ENCODE data around the gene PCDHA7. TPM values are rescaled to one million over a fixed set of nuclear protein-coding genes. Genes with fewer than 3 reads are reported as not detected.
"Not testable (repeated sequence)": the region's sequence is repeated elsewhere in the genome, so short reads cannot be mapped to it uniquely, and the experiment has no call there.

PCDHA7 gene
- total RNA-seq, 1 experiment from 2014 or later = not detected

DNA sequence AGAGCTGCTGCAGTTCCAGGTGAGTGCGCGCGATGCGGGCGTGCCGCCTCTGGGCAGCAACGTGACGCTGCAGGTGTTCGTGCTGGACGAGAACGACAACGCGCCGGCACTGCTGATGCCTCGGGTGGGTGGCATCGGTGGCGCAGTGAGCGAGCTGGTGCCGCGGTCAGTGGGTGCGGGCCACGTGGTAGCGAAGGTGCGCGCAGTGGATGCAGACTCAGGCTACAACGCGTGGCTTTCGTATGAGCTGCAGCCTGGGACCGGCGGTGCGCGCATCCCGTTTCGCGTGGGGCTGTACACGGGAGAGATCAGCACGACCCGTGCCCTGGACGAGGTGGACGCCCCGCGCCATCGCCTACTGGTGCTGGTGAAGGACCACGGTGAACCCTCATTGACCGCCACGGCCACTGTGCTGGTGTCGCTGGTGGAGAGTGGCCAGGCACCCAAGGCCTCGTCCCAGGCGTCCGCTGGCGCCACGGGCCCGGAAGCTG, 31.2 kb upstream of the PCDHA7 start:
- H3K27ac Mint-ChIP-seq (ENCODE audit: unreplicated experiment) = no peak overlapping the region
- H3K36me3 ChIP-seq (ENCODE audit: control insufficient read depth, insufficient read depth, low read length) = no peaks in the 10 kb centered on the region

DNA sequence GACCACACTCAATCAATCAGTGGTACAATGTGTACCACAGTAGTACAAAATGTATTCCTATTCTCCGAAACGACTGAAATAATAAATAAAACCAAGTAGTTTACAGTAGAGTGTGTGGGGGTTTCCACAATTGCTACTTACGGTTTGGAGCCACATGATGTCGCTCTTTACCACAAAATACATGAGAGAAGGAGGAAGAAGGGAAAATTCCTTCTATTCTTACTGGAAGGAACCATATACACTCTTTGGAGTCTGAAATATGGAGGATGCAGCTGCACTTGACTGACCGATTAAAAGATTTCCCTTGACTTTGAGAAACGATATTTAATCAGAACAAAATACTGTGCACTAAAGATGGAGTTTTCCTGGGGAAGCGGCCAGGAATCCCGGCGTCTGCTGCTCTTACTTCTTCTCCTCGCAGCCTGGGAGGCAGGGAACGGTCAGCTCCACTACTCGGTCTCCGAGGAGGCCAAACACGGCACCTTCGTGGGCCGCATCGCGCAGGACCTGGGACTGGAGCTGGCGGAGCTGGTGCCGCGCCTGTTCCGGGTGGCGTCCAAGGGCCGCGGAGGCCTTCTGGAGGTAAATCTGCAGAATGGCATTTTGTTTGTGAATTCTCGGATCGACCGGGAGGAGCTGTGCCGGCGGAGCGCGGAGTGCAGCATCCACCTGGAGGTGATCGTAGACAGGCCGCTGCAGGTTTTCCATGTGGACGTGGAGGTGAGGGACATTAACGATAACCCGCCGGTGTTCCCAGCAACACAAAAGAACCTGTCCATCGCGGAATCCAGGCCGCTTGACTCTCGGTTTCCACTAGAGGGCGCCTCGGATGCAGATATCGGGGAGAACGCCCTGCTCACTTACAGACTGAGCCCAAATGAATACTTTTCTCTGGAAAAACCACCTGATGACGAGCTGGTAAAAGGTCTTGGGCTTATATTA, 27.0 kb upstream of the PCDHA7 start, which contains the start of gene PCDHA4:
TSS of gene PCDHA4 (plus strand) at position 235 of the 942 bp plus-strand sequence.
- H3K4me3 ChIP-seq (ENCODE audit: low read depth, low read length) = no peak within 1 kb of the TSS

More for the DNA sequence above, 31.2 kb upstream of the PCDHA7 start:
- BruUV-seq (replicated peaks) = no TSS peak
- DNase-seq = no peak
- Histone ChIP-seq H3K27me3 (replicated peaks; ENCODE audit: control insufficient read depth, insufficient read depth, low read length) (no peaks in the 10 kb centered on the region), H3K4me1 (no peaks in the 10 kb centered on the region), H3K4me3 (ENCODE audit: low read depth, low read length) (no peak overlapping the region), H3K9me3 (no peaks in the 10 kb centered on the region; the same call in 1 of the 2 replicates)
- intact Hi-C loops (cut with micrococcal nuclease; ENCODE audit: unreplicated experiment) = no loop called here
- TF ChIP-seq, protein P1, sequence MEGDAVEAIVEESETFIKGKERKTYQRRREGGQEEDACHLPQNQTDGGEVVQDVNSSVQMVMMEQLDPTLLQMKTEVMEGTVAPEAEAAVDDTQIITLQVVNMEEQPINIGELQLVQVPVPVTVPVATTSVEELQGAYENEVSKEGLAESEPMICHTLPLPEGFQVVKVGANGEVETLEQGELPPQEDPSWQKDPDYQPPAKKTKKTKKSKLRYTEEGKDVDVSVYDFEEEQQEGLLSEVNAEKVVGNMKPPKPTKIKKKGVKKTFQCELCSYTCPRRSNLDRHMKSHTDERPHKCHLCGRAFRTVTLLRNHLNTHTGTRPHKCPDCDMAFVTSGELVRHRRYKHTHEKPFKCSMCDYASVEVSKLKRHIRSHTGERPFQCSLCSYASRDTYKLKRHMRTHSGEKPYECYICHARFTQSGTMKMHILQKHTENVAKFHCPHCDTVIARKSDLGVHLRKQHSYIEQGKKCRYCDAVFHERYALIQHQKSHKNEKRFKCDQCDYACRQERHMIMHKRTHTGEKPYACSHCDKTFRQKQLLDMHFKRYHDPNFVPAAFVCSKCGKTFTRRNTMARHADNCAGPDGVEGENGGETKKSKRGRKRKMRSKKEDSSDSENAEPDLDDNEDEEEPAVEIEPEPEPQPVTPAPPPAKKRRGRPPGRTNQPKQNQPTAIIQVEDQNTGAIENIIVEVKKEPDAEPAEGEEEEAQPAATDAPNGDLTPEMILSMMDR (IDR thresholded peaks at IDR 0.05; ENCODE audit: insufficient read depth in 1 of 2, low read depth in 1 of 2, low read length in 1 of 2, severe bottlenecking in 1 of 2, unreplicated experiment in 1 of 2) = no peak
- H3K4me1 Mint-ChIP-seq (ENCODE audit: low read depth, unreplicated experiment) = no peaks in the 10 kb centered on the region
- ChIA-PET CTCF (no interaction called here), POLR2A (no interaction called here)
- H3K36me3 Mint-ChIP-seq (ENCODE audit: insufficient read depth, unreplicated experiment) = no peaks in the 10 kb centered on the region
- H3K9me3 Mint-ChIP-seq (ENCODE audit: unreplicated experiment) = peaks cover 17% of the 10 kb centered on the region
- H3K4me3 Mint-ChIP-seq (ENCODE audit: unreplicated experiment) = no peak overlapping the region
- H3K27me3 Mint-ChIP-seq (ENCODE audit: insufficient read depth, unreplicated experiment) = no peaks in the 10 kb centered on the region

DNA sequence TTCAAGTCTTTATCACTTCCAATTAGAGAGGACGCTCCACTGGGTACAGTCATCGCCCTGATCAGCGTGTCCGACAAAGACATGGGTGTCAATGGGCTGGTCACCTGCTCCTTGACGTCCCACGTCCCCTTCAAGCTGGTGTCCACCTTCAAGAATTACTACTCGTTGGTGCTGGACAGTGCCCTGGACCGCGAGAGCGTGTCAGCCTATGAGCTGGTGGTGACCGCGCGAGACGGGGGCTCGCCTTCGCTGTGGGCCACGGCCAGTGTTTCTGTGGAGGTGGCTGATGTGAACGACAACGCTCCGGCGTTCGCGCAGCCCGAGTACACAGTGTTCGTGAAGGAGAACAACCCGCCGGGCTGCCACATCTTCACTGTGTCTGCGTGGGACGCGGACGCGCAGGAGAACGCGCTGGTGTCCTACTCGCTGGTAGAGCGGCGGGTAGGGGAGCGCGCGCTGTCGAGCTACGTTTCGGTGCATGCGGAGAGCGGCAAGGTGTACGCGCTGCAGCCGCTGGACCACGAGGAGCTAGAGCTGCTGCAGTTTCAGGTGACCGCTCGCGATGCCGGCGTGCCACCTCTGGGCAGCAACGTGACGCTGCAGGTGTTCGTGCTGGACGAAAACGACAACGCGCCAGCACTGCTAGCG, 25.7 kb upstream of the PCDHA7 start:
- H3K27me3 Mint-ChIP-seq (ENCODE audit: insufficient read depth, unreplicated experiment); H3K4me1 ChIP-seq; H3K9me3 ChIP-seq; H3K4me3 ChIP-seq (ENCODE audit: low read depth, low read length); H3K27ac Mint-ChIP-seq (ENCODE audit: unreplicated experiment); H3K27me3 ChIP-seq (replicated peaks; ENCODE audit: control insufficient read depth, insufficient read depth, low read length); CTCF ChIA-PET; POLR2A ChIA-PET; H3K36me3 Mint-ChIP-seq (ENCODE audit: insufficient read depth, unreplicated experiment); H3K36me3 ChIP-seq (ENCODE audit: control insufficient read depth, insufficient read depth, low read length); intact Hi-C loops (cut with micrococcal nuclease; ENCODE audit: unreplicated experiment); DNase-seq; BruUV-seq (replicated peaks); H3K4me3 Mint-ChIP-seq (ENCODE audit: unreplicated experiment); H3K4me1 Mint-ChIP-seq (ENCODE audit: low read depth, unreplicated experiment): not testable (repeated sequence)
- peaks cover 26% of the 10 kb centered on the region for H3K9me3 Mint-ChIP-seq (ENCODE audit: unreplicated experiment)

More for the DNA sequence above, 27.0 kb upstream of the PCDHA7 start, which contains the start of gene PCDHA4:
- ChIA-PET CTCF (no interaction called here), POLR2A (no interaction called here)
- peaks cover 27% of the 10 kb centered on the region for H3K9me3 Mint-ChIP-seq (ENCODE audit: unreplicated experiment)
- H3K4me1 ChIP-seq = no peaks in the 10 kb centered on the region
- TF ChIP-seq, protein P1 (IDR thresholded peaks at IDR 0.05; ENCODE audit: insufficient read depth in 1 of 2, low read depth in 1 of 2, low read length in 1 of 2, severe bottlenecking in 1 of 2, unreplicated experiment in 1 of 2) = peak; percentile 3 to 26
- H3K36me3 ChIP-seq (ENCODE audit: control insufficient read depth, insufficient read depth, low read length) = no peaks in the 10 kb centered on the region
- H3K4me1 Mint-ChIP-seq (ENCODE audit: low read depth, unreplicated experiment) = no peaks in the 10 kb centered on the region
- intact Hi-C loops (cut with micrococcal nuclease; ENCODE audit: unreplicated experiment) = no loop called here
- H3K9me3 ChIP-seq = no peaks in the 10 kb centered on the region
- no peaks in the 10 kb centered on the region for H3K27me3 Mint-ChIP-seq (ENCODE audit: insufficient read depth, unreplicated experiment)
- H3K36me3 Mint-ChIP-seq (ENCODE audit: insufficient read depth, unreplicated experiment) = no peaks in the 10 kb centered on the region
- H3K27ac Mint-ChIP-seq (ENCODE audit: unreplicated experiment) = no peak within 1 kb of the TSS
- no peaks in the 10 kb centered on the region for H3K27me3 ChIP-seq (replicated peaks; ENCODE audit: control insufficient read depth, insufficient read depth, low read length)
- BruUV-seq (replicated peaks) = no TSS peak
- peak in 1 of 2 experiments; percentile 27 for DNase-seq
- no peak within 1 kb of the TSS for H3K4me3 Mint-ChIP-seq (ENCODE audit: unreplicated experiment)

Measured in Caco-2 (cell line).